Uterus (tissue), 2 donors: Measurements from ENCODE around the gene ALKBH7.

Experiments
- POLR2A ChIP-seq, 2 donors: fragments of 450-650 bp; IDR thresholded peaks; one replicate each; pipeline ENCODE4 v1.6.1; 2016; ENCODE audit warnings: antibody characterized with exemption in 2 of 2, mild to moderate bottlenecking in 1 of 2, moderate library complexity in 1 of 2
- TF ChIP-seq, protein P1 (sequence below), 4 experiments: fragments of 200-600 bp in 2 of 4; fragments of 450-650 bp in 2 of 4; sonication (generic) in 2 of 4; IDR thresholded peaks; one replicate each; pipeline ENCODE4 v1.5.1; 2016 to 2019; ENCODE audit warnings: antibody characterized with exemption in 4 of 4, mild to moderate bottlenecking in 2 of 4, moderate library complexity in 1 of 4

DNA sequence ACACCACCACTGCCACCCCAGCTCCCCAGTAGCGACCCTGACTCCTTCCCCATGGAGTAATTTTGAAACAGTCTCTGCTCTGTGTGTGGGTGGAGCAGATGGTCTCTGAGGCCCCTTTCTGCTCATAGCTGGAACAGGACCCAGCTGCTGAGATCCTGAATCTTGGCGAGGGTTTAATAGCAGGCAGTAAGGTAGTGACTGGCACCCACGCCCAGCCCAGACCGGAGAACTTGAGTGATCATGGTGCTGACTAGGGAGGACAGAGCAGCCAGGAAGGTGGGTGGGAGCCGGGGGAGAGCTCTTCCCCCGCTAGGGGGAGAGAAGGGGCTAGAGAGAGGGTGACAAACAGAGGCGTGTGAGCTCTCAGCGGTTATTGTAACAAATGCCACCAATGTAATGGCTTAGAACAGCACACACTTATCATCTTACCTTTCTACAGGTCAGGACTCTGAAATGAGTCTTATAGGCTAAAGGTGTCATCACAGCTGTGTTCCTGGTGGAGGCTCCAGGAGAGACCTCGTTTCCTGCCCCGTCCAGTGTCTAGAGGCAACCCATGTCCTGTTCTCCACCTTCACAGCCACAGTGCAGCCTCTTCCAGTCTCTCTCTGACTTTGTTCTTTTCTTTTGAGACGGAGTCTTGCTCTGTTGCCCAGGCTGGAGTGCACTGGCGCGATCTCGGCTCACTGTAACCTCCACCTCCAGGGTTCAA lies 31.9 kb upstream of the ALKBH7 start:
- TF ChIP-seq, protein P1, sequence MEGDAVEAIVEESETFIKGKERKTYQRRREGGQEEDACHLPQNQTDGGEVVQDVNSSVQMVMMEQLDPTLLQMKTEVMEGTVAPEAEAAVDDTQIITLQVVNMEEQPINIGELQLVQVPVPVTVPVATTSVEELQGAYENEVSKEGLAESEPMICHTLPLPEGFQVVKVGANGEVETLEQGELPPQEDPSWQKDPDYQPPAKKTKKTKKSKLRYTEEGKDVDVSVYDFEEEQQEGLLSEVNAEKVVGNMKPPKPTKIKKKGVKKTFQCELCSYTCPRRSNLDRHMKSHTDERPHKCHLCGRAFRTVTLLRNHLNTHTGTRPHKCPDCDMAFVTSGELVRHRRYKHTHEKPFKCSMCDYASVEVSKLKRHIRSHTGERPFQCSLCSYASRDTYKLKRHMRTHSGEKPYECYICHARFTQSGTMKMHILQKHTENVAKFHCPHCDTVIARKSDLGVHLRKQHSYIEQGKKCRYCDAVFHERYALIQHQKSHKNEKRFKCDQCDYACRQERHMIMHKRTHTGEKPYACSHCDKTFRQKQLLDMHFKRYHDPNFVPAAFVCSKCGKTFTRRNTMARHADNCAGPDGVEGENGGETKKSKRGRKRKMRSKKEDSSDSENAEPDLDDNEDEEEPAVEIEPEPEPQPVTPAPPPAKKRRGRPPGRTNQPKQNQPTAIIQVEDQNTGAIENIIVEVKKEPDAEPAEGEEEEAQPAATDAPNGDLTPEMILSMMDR (IDR thresholded peaks at IDR 0.05): no peak
- no peak for TF ChIP-seq POLR2A (IDR thresholded peaks at IDR 0.05)
